Testis (tissue), 3 donors: ENCODE measurements around the gene TRIO. TPM values are rescaled to one million over a fixed set of nuclear protein-coding genes. Genes with fewer than 3 reads are reported as not detected.

ENCODE experiments used
- DNase-seq: peaks from one replicate; pipeline ENCODE4 v3.0.0-alpha.2; 2019
- H3K27ac ChIP-seq, 2 donors: fragments of 200-600 bp; sonication (generic); one replicate each; pipeline ENCODE4 v1.5.1; 2019
- H3K27me3 ChIP-seq: fragments of 200-600 bp; sonication (generic); one replicate; pipeline ENCODE4 v1.5.1; 2019
- H3K36me3 ChIP-seq: fragments of 200-600 bp; sonication (generic); one replicate; pipeline ENCODE4 v1.5.1; 2017; ENCODE audit warnings: low read depth; ENCODE audit errors: missing control alignments
- H3K4me1 ChIP-seq: fragments of 200-600 bp; sonication (generic); one replicate; pipeline ENCODE4 v1.5.1; 2019
- H3K4me3 ChIP-seq, 2 donors: fragments of 200-600 bp; sonication (generic); one replicate each; pipeline ENCODE4 v1.5.1; 2017 to 2019
- H3K9me3 ChIP-seq: fragments of 200-600 bp; sonication (generic); one replicate; pipeline ENCODE4 v1.5.1; 2017
- POLR2A ChIP-seq: fragments of 450-650 bp; IDR thresholded peaks from one replicate; pipeline ENCODE4 v1.6.1; 2017; ENCODE audit warnings: antibody characterized with exemption, mild to moderate bottlenecking, moderate library complexity
- WGBS, 2 donors: methylation state at CpG; one replicate each; pipeline ENCODE4 v1.1.5; 2018; 5-methylcytosine and 5-hydroxymethylcytosine counted together
- intact Hi-C: fragments of 100-400 bp; cut with DNase I; formaldehyde crosslinking; loops from one replicate; pipeline ENCODE4 v1.15.1; 2023; ENCODE audit warnings: low total_unique reads
- polyA plus RNA-seq: library from polyadenylated mRNA; stranded (reverse); fragments of 350-450 nt; fragmentation: Illumina TruSeq; extraction: RNeasy Lipid Tissue Mini Kit (QIAGEN cat#74804); gene quantifications from one replicate; pipeline ENCODE4 v1.2.3, GENCODE V29; 2014; ENCODE audit warnings: low read depth, low replicate concordance; ENCODE audit not compliant: insufficient read depth
- total RNA-seq, 2 donors: library from RNA; depleted of rRNA; stranded (reverse); fragments of >200 nt; gene quantifications; one replicate each; pipeline ENCODE4 v1.2.3, GENCODE V29; 2016
- TF ChIP-seq, protein P1 (sequence below), 3 experiments: fragments of 450-650 bp in 2 of 3; fragments of 200-600 bp in 1 of 3; sonication (generic) in 1 of 3; IDR thresholded peaks; one replicate each; pipeline ENCODE4 v1.5.1; 2016 to 2019; ENCODE audit warnings: antibody characterized with exemption in 3 of 3, mild to moderate bottlenecking in 2 of 3, moderate library complexity in 1 of 3

The TRIO gene
- total and polyA plus RNA-seq, 3 donors from 2014 or later, result 47.2 to 295 (median 249) TPM

GRCh38 chr5:14462681-14463080 lies 319.5 kb downstream of the TRIO start:
- Histone ChIP-seq H3K4me3 (no peak overlapping the region), H3K4me1 (peaks cover 5% of the 10 kb centered on the region), H3K27ac (no peak overlapping the region), H3K36me3 (no peaks in the 10 kb centered on the region), H3K9me3 (no peaks in the 10 kb centered on the region), H3K27me3 (no peaks in the 10 kb centered on the region)
- DNase-seq, result no peak
- intact Hi-C loops, result no loop called here
- WGBS, 2 donors, result 87 to 90% methylated on average over 14 of the region's 14 CpGs
- TF ChIP-seq, protein P1, sequence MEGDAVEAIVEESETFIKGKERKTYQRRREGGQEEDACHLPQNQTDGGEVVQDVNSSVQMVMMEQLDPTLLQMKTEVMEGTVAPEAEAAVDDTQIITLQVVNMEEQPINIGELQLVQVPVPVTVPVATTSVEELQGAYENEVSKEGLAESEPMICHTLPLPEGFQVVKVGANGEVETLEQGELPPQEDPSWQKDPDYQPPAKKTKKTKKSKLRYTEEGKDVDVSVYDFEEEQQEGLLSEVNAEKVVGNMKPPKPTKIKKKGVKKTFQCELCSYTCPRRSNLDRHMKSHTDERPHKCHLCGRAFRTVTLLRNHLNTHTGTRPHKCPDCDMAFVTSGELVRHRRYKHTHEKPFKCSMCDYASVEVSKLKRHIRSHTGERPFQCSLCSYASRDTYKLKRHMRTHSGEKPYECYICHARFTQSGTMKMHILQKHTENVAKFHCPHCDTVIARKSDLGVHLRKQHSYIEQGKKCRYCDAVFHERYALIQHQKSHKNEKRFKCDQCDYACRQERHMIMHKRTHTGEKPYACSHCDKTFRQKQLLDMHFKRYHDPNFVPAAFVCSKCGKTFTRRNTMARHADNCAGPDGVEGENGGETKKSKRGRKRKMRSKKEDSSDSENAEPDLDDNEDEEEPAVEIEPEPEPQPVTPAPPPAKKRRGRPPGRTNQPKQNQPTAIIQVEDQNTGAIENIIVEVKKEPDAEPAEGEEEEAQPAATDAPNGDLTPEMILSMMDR (IDR thresholded peaks at IDR 0.05), result no peak
- no peak for TF ChIP-seq POLR2A

GRCh38 chr5:14463629-14464028 lies 320.5 kb downstream of the TRIO start:
- Histone ChIP-seq H3K27ac (no peak overlapping the region), H3K36me3 (no peaks in the 10 kb centered on the region), H3K4me1 (peaks cover 5% of the 10 kb centered on the region), H3K27me3 (no peaks in the 10 kb centered on the region), H3K9me3 (no peaks in the 10 kb centered on the region), H3K4me3 (no peak overlapping the region)
- 42 to 54% methylated on average over 3 of the region's 3 CpGs for WGBS, 2 donors
- TF ChIP-seq, protein P1 (IDR thresholded peaks at IDR 0.05), result no peak
- TF ChIP-seq POLR2A, result no peak
- no peak for DNase-seq
- intact Hi-C loops, result no loop called here

GRCh38 chr5:14464096-14464495 lies 321.0 kb downstream of the TRIO start:
- no peak overlapping the region for H3K4me3 ChIP-seq
- TF ChIP-seq, protein P1 (IDR thresholded peaks at IDR 0.05), result no peak
- no peak for TF ChIP-seq POLR2A
- H3K27ac ChIP-seq, result peak overlapping the region in 1 of 2 donors; percentile 47
- no peaks in the 10 kb centered on the region for H3K36me3 ChIP-seq
- H3K4me1 ChIP-seq, result peaks cover 5% of the 10 kb centered on the region
- no peaks in the 10 kb centered on the region for H3K27me3 ChIP-seq
- no peak for DNase-seq
- 66 to 72% methylated on average over 3 of the region's 3 CpGs for WGBS, 2 donors
- no peaks in the 10 kb centered on the region for H3K9me3 ChIP-seq
- intact Hi-C loops, result no loop called here

GRCh38 chr5:14464671-14465070 lies 321.5 kb downstream of the TRIO start:
- H3K27me3 ChIP-seq, result no peaks in the 10 kb centered on the region
- intact Hi-C loops, result no loop called here
- WGBS, 2 donors, result 79 to 81% methylated on average over 15 of the region's 15 CpGs
- no peak for TF ChIP-seq POLR2A
- TF ChIP-seq, protein P1 (IDR thresholded peaks at IDR 0.05), result no peak
- H3K9me3 ChIP-seq, result no peaks in the 10 kb centered on the region
- H3K36me3 ChIP-seq, result no peaks in the 10 kb centered on the region
- H3K4me3 ChIP-seq, result no peak overlapping the region
- no peak for DNase-seq
- H3K4me1 ChIP-seq, result peaks cover 8% of the 10 kb centered on the region
- no peak overlapping the region for H3K27ac ChIP-seq

DNA sequence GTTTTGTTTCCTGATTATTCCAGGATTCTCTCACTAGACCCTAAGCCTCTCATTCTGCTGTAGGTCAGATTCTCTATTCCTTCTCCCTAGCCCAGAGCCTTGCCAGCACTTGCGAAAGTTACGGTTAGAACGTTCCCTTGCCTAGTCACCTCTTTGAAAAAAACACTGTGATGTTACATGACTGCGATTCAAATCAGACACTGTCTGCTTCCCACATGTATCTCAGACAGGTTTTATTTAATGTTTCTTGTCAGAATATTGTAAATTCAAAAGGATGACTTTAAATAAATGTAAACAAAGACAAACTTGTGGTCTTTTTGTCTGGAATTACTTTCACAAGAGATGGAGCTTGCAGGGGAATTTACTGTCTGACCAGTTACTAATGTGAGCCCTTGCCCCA lies 322.0 kb downstream of the TRIO start:
- Histone ChIP-seq H3K4me3 (no peak overlapping the region), H3K27me3 (no peaks in the 10 kb centered on the region), H3K4me1 (peaks cover 11% of the 10 kb centered on the region), H3K27ac (no peak overlapping the region), H3K36me3 (no peaks in the 10 kb centered on the region), H3K9me3 (no peaks in the 10 kb centered on the region)
- intact Hi-C loops, result no loop called here
- DNase-seq, result no peak
- no peak for TF ChIP-seq POLR2A
- TF ChIP-seq, protein P1 (IDR thresholded peaks at IDR 0.05), result no peak
- WGBS, 2 donors, result 79 to 80% methylated on average over 4 of the region's 4 CpGs
